IMR-90 (cell line): ENCODE results near the gene INCA1.

Experiments used
- BHLHE40 ChIP-seq: fragments of 150-350 bp; IDR thresholded peaks from 2 replicates; pipeline ENCODE4 v1.6.1; 2016; ENCODE audit warnings: mild to moderate bottlenecking, low read depth, low read length
- CEBPB ChIP-seq: IDR thresholded peaks from 2 replicates; pipeline ENCODE4 v1.6.1; 2012; ENCODE audit warnings: low read depth, low read length, improper control_type of control experiment
- CTCF ChIP-seq: conservative IDR thresholded peaks from 2 replicates; pipeline ENCODE4 v1.5.1; 2012; ENCODE audit warnings: mild to moderate bottlenecking, low read depth, low read length, improper control_type of control experiment
- RAD21 ChIP-seq: IDR thresholded peaks from 2 replicates; pipeline ENCODE4 v1.6.1; 2012; ENCODE audit warnings: low read length, improper control_type of control experiment
- RFX5 ChIP-seq: IDR thresholded peaks from 2 replicates; pipeline ENCODE4 v1.8.0; 2012; ENCODE audit warnings: low read depth, mild to moderate bottlenecking, low read length, moderate library complexity
- SMC3 ChIP-seq: fragments of 150-350 bp; IDR thresholded peaks from 2 replicates; pipeline ENCODE4 v1.6.1; 2016; ENCODE audit warnings: low read depth, mild to moderate bottlenecking, antibody characterized with exemption, low read length, moderate library complexity
- USF2 ChIP-seq: fragments of 150-350 bp; IDR thresholded peaks from 2 replicates; pipeline ENCODE4 v1.6.1; 2017; ENCODE audit warnings: mild to moderate bottlenecking, antibody characterized with exemption, low read length, low read depth

GRCh38 chr17:4949321-4950074, 47.8 kb downstream of the INCA1 start:
- no peak for TF ChIP-seq RFX5
- no peak for TF ChIP-seq CTCF
- no peak for TF ChIP-seq RAD21
- no peak for TF ChIP-seq CEBPB
- TF ChIP-seq USF2 = peak; percentile 52
- peak; percentile 82 for TF ChIP-seq BHLHE40
- no peak for TF ChIP-seq SMC3
